HepG2 (cell line): ENCODE results near the gene TNFRSF11A. TPM values are rescaled to one million over a fixed set of nuclear protein-coding genes. Genes with fewer than 3 reads are reported as not detected.
A peak's percentile ranks its signal among the peaks of the same experiment; 100 is the strongest.

Experiments
- FOXP1 ChIP-seq, 2 experiments: fragments of 450-650 bp in 1 of 2; IDR thresholded peaks; 2 replicates each; pipeline ENCODE4 v1.6.1; 2017 to 2018; ENCODE audit warnings: antibody characterized with exemption in 1 of 2
- GTF2F1 ChIP-seq: fragments of 150-350 bp; IDR thresholded peaks from 2 replicates; pipeline ENCODE4 v1.6.1; 2014; ENCODE audit warnings: low read length
- KLF13 ChIP-seq: sonication (generic); formaldehyde crosslinking; IDR thresholded peaks from 2 replicates; pipeline ENCODE4 v1.4.0; 2020; ENCODE audit warnings: mild to moderate bottlenecking, missing genetic modification reagents
- MYC ChIP-seq: sonication (generic); formaldehyde crosslinking; IDR thresholded peaks from 2 replicates; pipeline ENCODE4 v1.9.0; 2021; ENCODE audit warnings: missing genetic modification reagents, borderline replicate concordance
- NFIC ChIP-seq: IDR thresholded peaks from 2 replicates; pipeline ENCODE4 v1.6.1; 2012; ENCODE audit warnings: mild to moderate bottlenecking, low read length, inconsistent platforms
- NKX3-1 ChIP-seq: sonication (generic); formaldehyde crosslinking; IDR thresholded peaks from 2 replicates; pipeline ENCODE4 v1.5.0; 2020; ENCODE audit warnings: missing genetic modification reagents
- SNAI1 ChIP-seq: sonication (generic); formaldehyde crosslinking; IDR thresholded peaks from 2 replicates; pipeline ENCODE4 v1.5.0; 2020; ENCODE audit warnings: mild to moderate bottlenecking, missing genetic modification reagents, borderline replicate concordance
- SYNCRIP ChIP-seq: fragments of 200-400 bp; formaldehyde crosslinking; IDR thresholded peaks from 2 replicates; pipeline ENCODE4 v1.6.1; 2018; ENCODE audit warnings: mild to moderate bottlenecking, low read depth, low read length; ENCODE audit not compliant: insufficient read depth
- TCF12 ChIP-seq, 2 experiments: fragments of 450-650 bp in 1 of 2; sonication (generic) in 1 of 2; formaldehyde crosslinking in 1 of 2; IDR thresholded peaks; 2 replicates each; pipeline versions ENCODE4 v1.6.1 to v1.8.0; 2017 to 2022; ENCODE audit warnings: antibody characterized with exemption in 1 of 2, mild to moderate bottlenecking in 1 of 2, missing genetic modification reagents in 1 of 2, moderate library complexity in 1 of 2
- TMF1 ChIP-seq: sonication (generic); formaldehyde crosslinking; IDR thresholded peaks from 2 replicates; pipeline ENCODE4 v1.8.1; 2022; ENCODE audit warnings: low read depth, missing genetic modification reagents
- XRCC5 ChIP-seq: fragments of 200-400 bp; formaldehyde crosslinking; optimal IDR thresholded peaks from 2 replicates; pipeline ENCODE3; 2017; ENCODE audit warnings: mild to moderate bottlenecking, low read length
- ZKSCAN5 ChIP-seq: sonication (generic); formaldehyde crosslinking; IDR thresholded peaks from 2 replicates; pipeline ENCODE4 v1.5.1; 2020; ENCODE audit warnings: mild to moderate bottlenecking, missing genetic modification reagents
- ZNF180 ChIP-seq: sonication (generic); formaldehyde crosslinking; IDR thresholded peaks from 2 replicates; pipeline ENCODE4 v1.4.0; 2020; ENCODE audit warnings: low read depth, missing genetic modification reagents, borderline replicate concordance
- ZNF282 ChIP-seq: fragments of 450-650 bp; IDR thresholded peaks from 2 replicates; pipeline ENCODE4 v1.6.1; 2018; ENCODE audit not compliant: partially characterized antibody
- ZNF326 ChIP-seq: sonication (generic); formaldehyde crosslinking; IDR thresholded peaks from 2 replicates; pipeline ENCODE4 v1.4.0; 2020; ENCODE audit warnings: missing genetic modification reagents, borderline replicate concordance
- ZNF367 ChIP-seq: sonication (generic); formaldehyde crosslinking; IDR thresholded peaks from 2 replicates; pipeline ENCODE4 v1.4.0; 2020; ENCODE audit warnings: missing genetic modification reagents, borderline replicate concordance
- ZNF644 ChIP-seq: IDR thresholded peaks from 2 replicates; pipeline ENCODE4 v1.6.1; 2016; ENCODE audit warnings: low read depth
- ZNF75D ChIP-seq: sonication (generic); formaldehyde crosslinking; IDR thresholded peaks from 2 replicates; pipeline ENCODE4 v1.8.1; 2023; ENCODE audit warnings: missing genetic modification reagents, mild to moderate bottlenecking, borderline replicate concordance
- ZSCAN31 ChIP-seq: sonication (generic); formaldehyde crosslinking; IDR thresholded peaks from 2 replicates; pipeline ENCODE4 v1.5.0; 2020; ENCODE audit warnings: low read depth, mild to moderate bottlenecking, missing genetic modification reagents
- polyA plus RNA-seq, 8 experiments: library from polyadenylated mRNA; depleted of rRNA in 3 of 8; stranded (reverse) in 7 of 8; unstranded in 1 of 8; fragments of >200 nt; fragmentation: Illumina TruSeq in 4 of 8; extraction: Trizol in 4 of 8; gene quantifications; 2 replicates each; pipeline versions ENCODE4 v1.2.1 to v1.2.3, GENCODE V29; 2011 to 2016; ENCODE audit warnings: low read depth in 4 of 8, missing spikeins in 1 of 8, mixed read lengths in 1 of 8; ENCODE audit not compliant: insufficient read depth in 1 of 8
- total RNA-seq, 5 experiments: library from RNA; depleted of rRNA; stranded (reverse); fragments of >200 nt; fragmentation: Illumina TruSeq; extraction: Trizol; gene quantifications; 2 replicates each; pipeline ENCODE4 v1.2.3, GENCODE V29; 2016; ENCODE audit warnings: low read depth in 1 of 5
- TF ChIP-seq, protein P1 (sequence below): sonication (generic); formaldehyde crosslinking; IDR thresholded peaks from 2 replicates; pipeline ENCODE4 v1.5.0; 2020; ENCODE audit warnings: missing genetic modification reagents
- TF ChIP-seq, protein P2 (sequence below): sonication (generic); formaldehyde crosslinking; IDR thresholded peaks from 2 replicates; pipeline ENCODE4 v1.5.0; 2020; ENCODE audit warnings: missing genetic modification reagents
- TF ChIP-seq, protein P3 (sequence below): sonication (generic); formaldehyde crosslinking; IDR thresholded peaks from 2 replicates; pipeline ENCODE4 v1.4.0; 2020; ENCODE audit warnings: mild to moderate bottlenecking, missing genetic modification reagents
- TF ChIP-seq, protein P4 (sequence below): sonication (generic); formaldehyde crosslinking; IDR thresholded peaks from 2 replicates; pipeline ENCODE4 v1.5.0; 2020; ENCODE audit warnings: missing genetic modification reagents, mild to moderate bottlenecking, borderline replicate concordance
- TF ChIP-seq, protein P5 (sequence below): sonication (generic); formaldehyde crosslinking; IDR thresholded peaks from 2 replicates; pipeline ENCODE4 v1.8.1; 2023; ENCODE audit warnings: missing genetic modification reagents, inconsistent platforms, borderline replicate concordance

Gene TNFRSF11A
- total and polyA plus RNA-seq, 2 of the 13 experiments (the other 11 are each of a cell fraction or from before 2014, with no cell fraction given), result 4.6 to 6.4 TPM

DNA sequence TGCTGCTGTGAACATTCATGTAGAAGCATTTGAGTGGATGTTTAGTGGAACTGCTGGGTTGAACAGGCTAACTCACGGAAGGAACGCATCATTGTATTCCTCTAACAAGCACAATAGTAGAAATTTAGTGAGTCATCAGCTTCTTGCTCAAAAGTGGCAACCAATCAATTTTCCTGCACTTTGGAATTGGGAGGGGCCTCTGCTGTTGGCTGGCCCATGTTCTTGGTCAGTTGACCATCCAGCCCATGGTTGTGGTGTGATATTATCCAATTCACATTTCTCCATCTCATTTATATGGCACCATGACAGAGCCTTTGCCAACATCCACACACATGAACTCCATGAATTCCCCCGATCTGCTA lies 95.0 kb downstream of the TNFRSF11A start (continued):
- TF ChIP-seq, protein P1, sequence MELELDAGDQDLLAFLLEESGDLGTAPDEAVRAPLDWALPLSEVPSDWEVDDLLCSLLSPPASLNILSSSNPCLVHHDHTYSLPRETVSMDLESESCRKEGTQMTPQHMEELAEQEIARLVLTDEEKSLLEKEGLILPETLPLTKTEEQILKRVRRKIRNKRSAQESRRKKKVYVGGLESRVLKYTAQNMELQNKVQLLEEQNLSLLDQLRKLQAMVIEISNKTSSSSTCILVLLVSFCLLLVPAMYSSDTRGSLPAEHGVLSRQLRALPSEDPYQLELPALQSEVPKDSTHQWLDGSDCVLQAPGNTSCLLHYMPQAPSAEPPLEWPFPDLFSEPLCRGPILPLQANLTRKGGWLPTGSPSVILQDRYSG (CRISPR knock-in tag), result no peak
- TF ChIP-seq, protein P2, sequence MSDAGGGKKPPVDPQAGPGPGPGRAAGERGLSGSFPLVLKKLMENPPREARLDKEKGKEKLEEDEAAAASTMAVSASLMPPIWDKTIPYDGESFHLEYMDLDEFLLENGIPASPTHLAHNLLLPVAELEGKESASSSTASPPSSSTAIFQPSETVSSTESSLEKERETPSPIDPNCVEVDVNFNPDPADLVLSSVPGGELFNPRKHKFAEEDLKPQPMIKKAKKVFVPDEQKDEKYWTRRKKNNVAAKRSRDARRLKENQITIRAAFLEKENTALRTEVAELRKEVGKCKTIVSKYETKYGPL (CRISPR knock-in tag), result no peak
- TF ChIP-seq, protein P3, sequence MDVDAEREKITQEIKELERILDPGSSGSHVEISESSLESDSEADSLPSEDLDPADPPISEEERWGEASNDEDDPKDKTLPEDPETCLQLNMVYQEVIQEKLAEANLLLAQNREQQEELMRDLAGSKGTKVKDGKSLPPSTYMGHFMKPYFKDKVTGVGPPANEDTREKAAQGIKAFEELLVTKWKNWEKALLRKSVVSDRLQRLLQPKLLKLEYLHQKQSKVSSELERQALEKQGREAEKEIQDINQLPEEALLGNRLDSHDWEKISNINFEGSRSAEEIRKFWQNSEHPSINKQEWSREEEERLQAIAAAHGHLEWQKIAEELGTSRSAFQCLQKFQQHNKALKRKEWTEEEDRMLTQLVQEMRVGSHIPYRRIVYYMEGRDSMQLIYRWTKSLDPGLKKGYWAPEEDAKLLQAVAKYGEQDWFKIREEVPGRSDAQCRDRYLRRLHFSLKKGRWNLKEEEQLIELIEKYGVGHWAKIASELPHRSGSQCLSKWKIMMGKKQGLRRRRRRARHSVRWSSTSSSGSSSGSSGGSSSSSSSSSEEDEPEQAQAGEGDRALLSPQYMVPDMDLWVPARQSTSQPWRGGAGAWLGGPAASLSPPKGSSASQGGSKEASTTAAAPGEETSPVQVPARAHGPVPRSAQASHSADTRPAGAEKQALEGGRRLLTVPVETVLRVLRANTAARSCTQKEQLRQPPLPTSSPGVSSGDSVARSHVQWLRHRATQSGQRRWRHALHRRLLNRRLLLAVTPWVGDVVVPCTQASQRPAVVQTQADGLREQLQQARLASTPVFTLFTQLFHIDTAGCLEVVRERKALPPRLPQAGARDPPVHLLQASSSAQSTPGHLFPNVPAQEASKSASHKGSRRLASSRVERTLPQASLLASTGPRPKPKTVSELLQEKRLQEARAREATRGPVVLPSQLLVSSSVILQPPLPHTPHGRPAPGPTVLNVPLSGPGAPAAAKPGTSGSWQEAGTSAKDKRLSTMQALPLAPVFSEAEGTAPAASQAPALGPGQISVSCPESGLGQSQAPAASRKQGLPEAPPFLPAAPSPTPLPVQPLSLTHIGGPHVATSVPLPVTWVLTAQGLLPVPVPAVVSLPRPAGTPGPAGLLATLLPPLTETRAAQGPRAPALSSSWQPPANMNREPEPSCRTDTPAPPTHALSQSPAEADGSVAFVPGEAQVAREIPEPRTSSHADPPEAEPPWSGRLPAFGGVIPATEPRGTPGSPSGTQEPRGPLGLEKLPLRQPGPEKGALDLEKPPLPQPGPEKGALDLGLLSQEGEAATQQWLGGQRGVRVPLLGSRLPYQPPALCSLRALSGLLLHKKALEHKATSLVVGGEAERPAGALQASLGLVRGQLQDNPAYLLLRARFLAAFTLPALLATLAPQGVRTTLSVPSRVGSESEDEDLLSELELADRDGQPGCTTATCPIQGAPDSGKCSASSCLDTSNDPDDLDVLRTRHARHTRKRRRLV (CRISPR knock-in tag), result no peak
- no peak for TF ChIP-seq TMF1 (CRISPR knock-in tag)
- no peak for TF ChIP-seq KLF13 (CRISPR knock-in tag)
- no peak for TF ChIP-seq GTF2F1
- no peak for TF ChIP-seq ZNF326 (CRISPR knock-in tag)
- no peak for TF ChIP-seq ZNF180 (CRISPR knock-in tag)
- no peak for TF ChIP-seq SYNCRIP
- TF ChIP-seq NKX3-1, result no peak
- no peak for TF ChIP-seq MYC (CRISPR knock-in tag)
- TF ChIP-seq ZNF367 (CRISPR knock-in tag), result no peak
- TF ChIP-seq XRCC5, result no peak
- TF ChIP-seq ZNF282, result no peak
- TF ChIP-seq TCF12 (IDR thresholded peaks at IDR 0.05), result no peak
- no peak for TF ChIP-seq TCF12 (CRISPR knock-in tag; IDR thresholded peaks at IDR 0.05)
- TF ChIP-seq NFIC, result no peak
- TF ChIP-seq SNAI1 (CRISPR knock-in tag), result no peak
- TF ChIP-seq ZNF644 (CRISPR knock-in tag), result peak; percentile 96
- TF ChIP-seq, protein P4, sequence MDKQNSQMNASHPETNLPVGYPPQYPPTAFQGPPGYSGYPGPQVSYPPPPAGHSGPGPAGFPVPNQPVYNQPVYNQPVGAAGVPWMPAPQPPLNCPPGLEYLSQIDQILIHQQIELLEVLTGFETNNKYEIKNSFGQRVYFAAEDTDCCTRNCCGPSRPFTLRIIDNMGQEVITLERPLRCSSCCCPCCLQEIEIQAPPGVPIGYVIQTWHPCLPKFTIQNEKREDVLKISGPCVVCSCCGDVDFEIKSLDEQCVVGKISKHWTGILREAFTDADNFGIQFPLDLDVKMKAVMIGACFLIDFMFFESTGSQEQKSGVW (CRISPR knock-in tag), result no peak
- TF ChIP-seq, protein P5, sequence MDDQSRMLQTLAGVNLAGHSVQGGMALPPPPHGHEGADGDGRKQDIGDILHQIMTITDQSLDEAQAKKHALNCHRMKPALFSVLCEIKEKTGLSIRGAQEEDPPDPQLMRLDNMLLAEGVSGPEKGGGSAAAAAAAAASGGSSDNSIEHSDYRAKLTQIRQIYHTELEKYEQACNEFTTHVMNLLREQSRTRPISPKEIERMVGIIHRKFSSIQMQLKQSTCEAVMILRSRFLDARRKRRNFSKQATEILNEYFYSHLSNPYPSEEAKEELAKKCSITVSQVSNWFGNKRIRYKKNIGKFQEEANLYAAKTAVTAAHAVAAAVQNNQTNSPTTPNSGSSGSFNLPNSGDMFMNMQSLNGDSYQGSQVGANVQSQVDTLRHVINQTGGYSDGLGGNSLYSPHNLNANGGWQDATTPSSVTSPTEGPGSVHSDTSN (CRISPR knock-in tag), result no peak
- TF ChIP-seq ZKSCAN5, result no peak
- no peak for TF ChIP-seq FOXP1 (IDR thresholded peaks at IDR 0.05)
- peak; percentile 28; the same call in 1 of the 2 replicates for TF ChIP-seq FOXP1 (CRISPR knock-in tag; IDR thresholded peaks at IDR 0.05)
- no peak for TF ChIP-seq ZNF75D
- TF ChIP-seq ZSCAN31 (CRISPR knock-in tag), result no peak
